CD4-positive, alpha-beta T cell treated with Interleukin-4 for 1 hour (primary cell): ENCODE measurements around the gene AFF4.
A peak's percentile ranks its signal among the peaks of the same experiment; 100 is the strongest.
"Not testable (repeated sequence)": the region's sequence is repeated elsewhere in the genome, so short reads cannot be mapped to it uniquely, and the experiment has no call there.

Experiments
- DNase-seq, 2 donors: peaks; one replicate each; pipeline ENCODE4 v3.0.0-alpha.2; 2020 to 2022

Gene AFF4

GRCh38 chr5:132952829-132953228 lies 10.6 kb downstream of the AFF4 start:
- no peak for DNase-seq

GRCh38 chr5:132951897-132952296 lies 11.5 kb downstream of the AFF4 start:
- DNase-seq, result no peak

GRCh38 chr5:132949136-132949535 lies 14.3 kb downstream of the AFF4 start:
- no peak for DNase-seq

- no peak for DNase-seq
Measured at GRCh38 chr5:132947671-132948070, 15.8 kb downstream of the AFF4 start.

- not testable (repeated sequence) for DNase-seq
Measured at GRCh38 chr5:132945315-132945714, 18.1 kb downstream of the AFF4 start.

- DNase-seq, result no peak
Measured at GRCh38 chr5:132943362-132944022, 19.9 kb downstream of the AFF4 start.

GRCh38 chr5:132941331-132941730 lies 22.1 kb downstream of the AFF4 start:
- DNase-seq, result no peak

- no peak for DNase-seq
Measured at GRCh38 chr5:132928062-132928407, 35.4 kb downstream of the AFF4 start.

GRCh38 chr5:132927355-132928061 lies 35.9 kb downstream of the AFF4 start:
- DNase-seq, result no peak

- no peak for DNase-seq
Measured at GRCh38 chr5:132926437-132926836, 37.0 kb downstream of the AFF4 start.

- DNase-seq, result no peak
Measured at GRCh38 chr5:132916086-132916485, 47.3 kb downstream of the AFF4 start.

- DNase-seq, result peak in 1 of 2 donors; percentile 24
Measured at GRCh38 chr5:132915681-132916080, 47.8 kb downstream of the AFF4 start.

- no peak for DNase-seq
Measured at GRCh38 chr5:132909702-132910101, 53.7 kb downstream of the AFF4 start.

GRCh38 chr5:132907161-132907560 lies 56.3 kb downstream of the AFF4 start:
- DNase-seq, result no peak

- DNase-seq, result no peak
Measured at GRCh38 chr5:132905938-132906337, 57.5 kb downstream of the AFF4 start.

- no peak for DNase-seq
Measured at GRCh38 chr5:132901730-132902129, 61.7 kb downstream of the AFF4 start.

- no peak for DNase-seq
Measured at GRCh38 chr5:132901036-132901435, 62.4 kb downstream of the AFF4 start.

GRCh38 chr5:132898094-132898493 lies 65.3 kb downstream of the AFF4 start:
- DNase-seq, result no peak

GRCh38 chr5:132896685-132897084 lies 66.7 kb downstream of the AFF4 start:
- no peak for DNase-seq

- no peak for DNase-seq
Measured at GRCh38 chr5:132895719-132896305, 67.6 kb downstream of the AFF4 start.

- no peak for DNase-seq
Measured at GRCh38 chr5:132890817-132891216, 72.6 kb downstream of the AFF4 start.

GRCh38 chr5:132889501-132889900 lies 73.9 kb downstream of the AFF4 start:
- DNase-seq, result no peak

- no peak for DNase-seq
Measured at GRCh38 chr5:132887283-132887682, 76.2 kb downstream of the AFF4 start.

- no peak for DNase-seq
Measured at GRCh38 chr5:132886064-132886823, 77.2 kb downstream of the AFF4 start.
